Measurements from ENCODE around the gene NLRP3. TPM values are rescaled to one million over a fixed set of nuclear protein-coding genes. Genes with fewer than 3 reads are reported as not detected.

NLRP3 gene
- total RNA-seq, 1 experiment from 2014 or later = not detected

DNA sequence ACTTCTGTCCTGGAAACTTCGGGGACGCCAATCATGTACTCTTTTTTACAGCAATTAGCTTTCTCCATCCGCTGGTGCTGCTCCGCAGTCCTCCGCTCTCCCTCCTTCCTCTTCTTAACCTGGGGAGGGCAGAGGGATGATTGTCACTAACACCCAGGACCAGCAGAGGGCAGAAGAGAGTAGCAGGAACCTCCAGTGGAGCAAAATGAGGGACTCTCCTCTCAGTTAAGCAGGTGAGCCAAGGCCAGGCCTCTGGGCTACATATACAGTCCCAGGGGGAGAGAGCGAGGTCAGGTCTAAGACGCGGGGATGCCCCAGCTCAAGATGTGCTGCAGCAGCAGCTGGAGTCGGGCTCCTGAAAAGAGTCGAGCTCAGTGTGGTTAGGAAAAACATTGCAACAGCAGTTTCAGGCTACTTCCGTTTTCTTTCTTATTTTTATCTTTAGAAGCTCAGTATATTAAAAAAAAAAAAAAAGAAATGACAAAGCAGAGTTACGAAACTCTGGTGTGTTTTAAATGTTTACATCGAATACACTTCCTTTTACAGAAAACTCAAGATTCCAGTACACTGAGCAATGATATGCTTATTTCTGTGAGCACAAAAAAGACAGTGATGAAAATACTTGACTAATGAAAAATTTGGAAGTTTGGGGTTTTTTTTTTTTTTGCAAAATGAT lies 25.7 kb upstream of the NLRP3 start:
- Histone ChIP-seq H4K5ac (ENCODE audit: insufficient read length, low read depth, low read length) (no peak overlapping the region), H3K27ac (ENCODE audit: insufficient read length, low read depth, low read length) (no peak overlapping the region), H2AK5ac (ENCODE audit: insufficient read length, low read length) (no peak overlapping the region), H2BK15ac (ENCODE audit: low read depth, low read length) (no peak overlapping the region), H3K4ac (ENCODE audit: low read depth, low read length) (no peak overlapping the region), H3K56ac (ENCODE audit: insufficient read length, low read depth, low read length) (no peak overlapping the region), H3K4me1 (ENCODE audit: insufficient read depth, low read length) (peaks cover 3% of the 10 kb centered on the region), H3K79me2 (ENCODE audit: insufficient read depth, low read length) (no peaks in the 10 kb centered on the region), H2AFZ (ENCODE audit: low read length) (no peak overlapping the region), H3K79me1 (ENCODE audit: insufficient read depth, low read depth, low read length, poor library complexity, severe bottlenecking) (no peaks in the 10 kb centered on the region), H4K8ac (replicated peaks; ENCODE audit: insufficient read length, low read depth, low read length) (no peak overlapping the region), H2BK20ac (ENCODE audit: low read depth, low read length, poor library complexity, severe bottlenecking) (no peak overlapping the region), H2BK120ac (ENCODE audit: low read depth, low read length, poor library complexity, severe bottlenecking) (no peak overlapping the region), H3K14ac (ENCODE audit: insufficient read depth, low read length) (no peak overlapping the region), H3K4me2 (ENCODE audit: insufficient read depth, insufficient read length, low read length) (no peak overlapping the region), H3T11ph (ENCODE audit: low read length) (no peak overlapping the region), H3K23ac (ENCODE audit: insufficient read length, low read depth, low read length) (no peak overlapping the region), H3K9me3 (ENCODE audit: control insufficient read depth, low read depth, low read length) (peaks cover under 1% of the 10 kb centered on the region), H3K27me3 (ENCODE audit: insufficient read depth, low read length) (no peaks in the 10 kb centered on the region), H2BK5ac (ENCODE audit: insufficient read length, low read length) (no peak overlapping the region), H3K23me2 (ENCODE audit: insufficient read length, low read depth, low read length, poor library complexity, severe bottlenecking) (no peaks in the 10 kb centered on the region), H4K20me1 (ENCODE audit: control insufficient read depth, insufficient read depth, insufficient read length) (no peaks in the 10 kb centered on the region), H4K91ac (ENCODE audit: insufficient read length, low read depth, low read length) (no peak overlapping the region), H3K18ac (ENCODE audit: insufficient read length, low read depth, low read length) (no peak overlapping the region), H2BK12ac (ENCODE audit: insufficient read length, low read depth, low read length) (no peak overlapping the region), H3K9ac (ENCODE audit: extremely low read depth, insufficient read length, low read length) (no peak overlapping the region)
- peak; percentile 91 for DNase-seq
- TF ChIP-seq, protein P1, sequence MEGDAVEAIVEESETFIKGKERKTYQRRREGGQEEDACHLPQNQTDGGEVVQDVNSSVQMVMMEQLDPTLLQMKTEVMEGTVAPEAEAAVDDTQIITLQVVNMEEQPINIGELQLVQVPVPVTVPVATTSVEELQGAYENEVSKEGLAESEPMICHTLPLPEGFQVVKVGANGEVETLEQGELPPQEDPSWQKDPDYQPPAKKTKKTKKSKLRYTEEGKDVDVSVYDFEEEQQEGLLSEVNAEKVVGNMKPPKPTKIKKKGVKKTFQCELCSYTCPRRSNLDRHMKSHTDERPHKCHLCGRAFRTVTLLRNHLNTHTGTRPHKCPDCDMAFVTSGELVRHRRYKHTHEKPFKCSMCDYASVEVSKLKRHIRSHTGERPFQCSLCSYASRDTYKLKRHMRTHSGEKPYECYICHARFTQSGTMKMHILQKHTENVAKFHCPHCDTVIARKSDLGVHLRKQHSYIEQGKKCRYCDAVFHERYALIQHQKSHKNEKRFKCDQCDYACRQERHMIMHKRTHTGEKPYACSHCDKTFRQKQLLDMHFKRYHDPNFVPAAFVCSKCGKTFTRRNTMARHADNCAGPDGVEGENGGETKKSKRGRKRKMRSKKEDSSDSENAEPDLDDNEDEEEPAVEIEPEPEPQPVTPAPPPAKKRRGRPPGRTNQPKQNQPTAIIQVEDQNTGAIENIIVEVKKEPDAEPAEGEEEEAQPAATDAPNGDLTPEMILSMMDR (conservative IDR thresholded peaks at IDR 0.05) = peak; percentile 98
- Mint-ChIP-seq H3K4me3 (no peak overlapping the region), H3K9me3 (peaks cover under 1 to 3% of the 10 kb centered on the region in 2 experiments; a peak in 4 of 5 replicates), H3K27ac (no peak overlapping the region), H3K4me1 (peaks cover 19 to 23% of the 10 kb centered on the region in 2 experiments), H3K27me3 (ENCODE audit: low read depth) (peaks cover 20% of the 10 kb centered on the region), H3K36me3 (ENCODE audit: insufficient read depth in 1 of 3, low read depth in 3 of 3) (peaks cover 0 to 4% (median under 1%) of the 10 kb centered on the region in 3 experiments; a peak in 4 of 7 replicates)
- WGBS (ENCODE audit: extremely low coverage, insufficient read length, low lambda C conversion rate) = no CpG with 5 or more reads among the region's 13 CpGs

Data from H9 (cell line).